ENCODE measurements around the gene CCDC3. TPM values are rescaled to one million over a fixed set of nuclear protein-coding genes. Genes with fewer than 3 reads are reported as not detected.
"Not testable (repeated sequence)": the region's sequence is repeated elsewhere in the genome, so short reads cannot be mapped to it uniquely, and the experiment has no call there.

Gene CCDC3
- total RNA-seq, 1 donor from 2014 or later, result under 0.01 TPM

- DNase-seq (ENCODE audit: low read depth), result no peak
Observed at GRCh38 chr10:12887780-12888179, 113.7 kb downstream of the CCDC3 start.

GRCh38 chr10:12884851-12885250, 116.7 kb downstream of the CCDC3 start:
- no peak for DNase-seq (ENCODE audit: low read depth)

- no peak for DNase-seq (ENCODE audit: low read depth)
Observed at GRCh38 chr10:12880423-12880822, 121.1 kb downstream of the CCDC3 start.

- no peak for DNase-seq (ENCODE audit: low read depth)
Observed at GRCh38 chr10:12877150-12877549, 124.4 kb downstream of the CCDC3 start.

GRCh38 chr10:12876266-12876665, 125.2 kb downstream of the CCDC3 start:
- no peak for DNase-seq (ENCODE audit: low read depth)

- DNase-seq (ENCODE audit: low read depth), result no peak
Observed at GRCh38 chr10:12875100-12875499, 126.4 kb downstream of the CCDC3 start.

- DNase-seq (ENCODE audit: low read depth), result no peak
Observed at GRCh38 chr10:12874501-12874900, 127.0 kb downstream of the CCDC3 start.

- no peak for DNase-seq (ENCODE audit: low read depth)
Observed at GRCh38 chr10:12873172-12873571, 128.3 kb downstream of the CCDC3 start.

- DNase-seq (ENCODE audit: low read depth), result no peak
Observed at GRCh38 chr10:12872577-12872976, 128.9 kb downstream of the CCDC3 start.

- DNase-seq (ENCODE audit: low read depth), result no peak
Observed at GRCh38 chr10:12869427-12869826, 132.1 kb downstream of the CCDC3 start.

GRCh38 chr10:12868229-12868628, 133.3 kb downstream of the CCDC3 start:
- no peak for DNase-seq (ENCODE audit: low read depth)

- DNase-seq (ENCODE audit: low read depth), result not testable (repeated sequence)
Observed at GRCh38 chr10:12865515-12865914, 136.0 kb downstream of the CCDC3 start.

- no peak for DNase-seq (ENCODE audit: low read depth)
Observed at GRCh38 chr10:12862459-12862858, 139.1 kb downstream of the CCDC3 start.

- DNase-seq (ENCODE audit: low read depth), result no peak
Observed at GRCh38 chr10:12854988-12855387, 146.5 kb downstream of the CCDC3 start.

GRCh38 chr10:12852687-12853086, 148.8 kb downstream of the CCDC3 start:
- no peak for DNase-seq (ENCODE audit: low read depth)

GRCh38 chr10:12849319-12850181, 152.0 kb downstream of the CCDC3 start:
- DNase-seq (ENCODE audit: low read depth), result no peak

GRCh38 chr10:12848439-12849173, 152.9 kb downstream of the CCDC3 start:
- DNase-seq (ENCODE audit: low read depth), result no peak

- no peak for DNase-seq (ENCODE audit: low read depth)
Observed at GRCh38 chr10:12847361-12847975, 154.0 kb downstream of the CCDC3 start.

GRCh38 chr10:12846718-12847117, 154.8 kb downstream of the CCDC3 start:
- peak; percentile 13 for DNase-seq (ENCODE audit: low read depth)
